H1 (cell line): ENCODE data around the gene TMEM106C. TPM values are rescaled to one million over a fixed set of nuclear protein-coding genes. Genes with fewer than 3 reads are reported as not detected.

Source experiments
- CTCF ChIA-PET: fragments of 300-600 bp; sonication (Branson Sonifier 250); formaldehyde crosslinking; loops from one replicate; lab custom pipeline; 2021; ENCODE audit not compliant: partially characterized antibody; lab: Charles Lee
- POLR2A ChIA-PET: fragments of 300-600 bp; sonication (Branson Sonifier 250); formaldehyde crosslinking; loops from one replicate; lab custom pipeline; 2021; ENCODE audit warnings: inconsistent platforms; ENCODE audit not compliant: partially characterized antibody; lab: Charles Lee
- DNase-seq, 2 experiments: peaks; one replicate each; pipeline versions ENCODE4 v3.0.0 to v3.0.0-alpha.2; 2010 to 2022; ENCODE audit warnings: low spot score in 2 of 2, low read depth in 1 of 2, mixed read lengths in 1 of 2
- FAIRE-seq: peaks from 2 replicates; lab custom pipeline; 2011; peaks lifted over from hg19 to GRCh38; lab: Jason Lieb, UNC
- H2AFZ ChIP-seq: 2 replicates; pipeline ENCODE4 v1.8.1; 2012; ENCODE audit warnings: low read length, inconsistent platforms
- H2AK5ac ChIP-seq: 2 replicates; pipeline ENCODE4 v1.6.1; 2013; ENCODE audit warnings: low read depth, low read length
- H2BK120ac ChIP-seq: replicated peaks from 2 replicates; pipeline ENCODE3; 2013; ENCODE audit warnings: low read depth, low read length, inconsistent platforms
- H2BK12ac ChIP-seq: 2 replicates; pipeline ENCODE4 v1.6.1; 2013; ENCODE audit warnings: low read depth, low read length
- H2BK15ac ChIP-seq: 2 replicates; pipeline ENCODE4 v1.6.1; 2013; ENCODE audit warnings: low read length
- H2BK20ac ChIP-seq: 2 replicates; pipeline ENCODE4 v1.6.1; 2013; ENCODE audit warnings: low read length
- H2BK5ac ChIP-seq: 2 replicates; pipeline ENCODE4 v1.6.1; 2013; ENCODE audit warnings: low read depth, low read length
- H3K14ac ChIP-seq: 2 replicates; pipeline ENCODE4 v1.6.1; 2013; ENCODE audit warnings: inconsistent platforms; ENCODE audit not compliant: insufficient read length
- H3K18ac ChIP-seq: 2 replicates; pipeline ENCODE4 v1.6.1; 2013; ENCODE audit warnings: low read length; ENCODE audit errors: extremely low read depth
- H3K23ac ChIP-seq: 2 replicates; pipeline ENCODE4 v1.6.1; 2013; ENCODE audit warnings: inconsistent platforms; ENCODE audit not compliant: insufficient read length
- H3K23me2 ChIP-seq: 2 replicates; pipeline ENCODE4 v1.6.1; 2013; ENCODE audit warnings: low read depth, low read length
- H3K27ac ChIP-seq: 2 replicates; pipeline ENCODE4 v1.6.1; 2011; ENCODE audit warnings: low read depth, low read length, inconsistent platforms
- H3K27me3 ChIP-seq, 4 experiments: replicated peaks in 1 of 4; 1 replicate in 1 of 4; 2 replicates in 3 of 4; pipeline versions ENCODE4 v1.6.1 to v1.8.1; 2011 to 2013; ENCODE audit warnings: low read length in 3 of 4, mild to moderate bottlenecking in 3 of 4, inconsistent platforms in 2 of 4, mixed read lengths in 2 of 4, moderate library complexity in 1 of 4; ENCODE audit not compliant: control insufficient read depth in 3 of 4, insufficient read depth in 3 of 4; ENCODE audit errors: extremely low read depth in 1 of 4
- H3K36me3 ChIP-seq, 4 experiments: 2 replicates each; pipeline versions ENCODE4 v1.6.1 to v1.8.1; 2011 to 2013; ENCODE audit warnings: mild to moderate bottlenecking in 4 of 4, low read length in 3 of 4, moderate library complexity in 2 of 4, control low read depth in 1 of 4, inconsistent platforms in 1 of 4; ENCODE audit not compliant: insufficient read depth in 4 of 4, control insufficient read depth in 2 of 4
- H3K4ac ChIP-seq: replicated peaks from 2 replicates; pipeline ENCODE3; 2013; ENCODE audit warnings: low read length, low read depth, mixed read lengths, inconsistent platforms; ENCODE audit not compliant: insufficient read length
- H3K4me1 ChIP-seq, 4 experiments: replicated peaks in 1 of 4; 1 replicate in 1 of 4; 2 replicates in 3 of 4; pipeline versions ENCODE4 v1.6.1 to v1.8.1; 2011 to 2013; ENCODE audit warnings: low read length in 3 of 4, inconsistent platforms in 2 of 4, mixed read lengths in 1 of 4; ENCODE audit not compliant: insufficient read depth in 4 of 4, control insufficient read depth in 3 of 4
- H3K4me2 ChIP-seq, 2 experiments: 2 replicates each; pipeline versions ENCODE4 v1.6.1 to v1.8.1; 2011 to 2013; ENCODE audit warnings: low read depth in 2 of 2, low read length in 2 of 2, control low read depth in 1 of 2, inconsistent platforms in 1 of 2, mild to moderate bottlenecking in 1 of 2; ENCODE audit not compliant: insufficient read depth in 1 of 2
- H3K4me3 ChIP-seq, 4 experiments: fragments of 200-600, 300-600 bp in 1 of 4; sonication (generic), shearing (Covaris generic), sonication (Bioruptor Twin) in 1 of 4; 2 replicates each; pipeline versions ENCODE4 v1.5.1 to v1.8.1; 2011 to 2016; ENCODE audit warnings: low read length in 4 of 4, low read depth in 3 of 4, control low read depth in 2 of 4, inconsistent platforms in 2 of 4, mild to moderate bottlenecking in 2 of 4, mixed read lengths in 1 of 4, moderate library complexity in 1 of 4; ENCODE audit not compliant: insufficient read depth in 2 of 4; ENCODE audit errors: extremely low read depth in 1 of 4
- H3K56ac ChIP-seq: replicated peaks from 2 replicates; pipeline ENCODE3; 2013; ENCODE audit warnings: low read depth, mild to moderate bottlenecking, mixed read lengths, low read length, inconsistent platforms; ENCODE audit not compliant: insufficient read length
- H3K79me1 ChIP-seq: 2 replicates; pipeline ENCODE4 v1.6.1; 2013; ENCODE audit warnings: low read depth, low read length, control low read depth
- H3K79me2 ChIP-seq, 2 experiments: 2 replicates each; pipeline versions ENCODE4 v1.6.1 to v1.8.1; 2012 to 2013; ENCODE audit warnings: low read length in 2 of 2, mild to moderate bottlenecking in 2 of 2, inconsistent platforms in 1 of 2; ENCODE audit not compliant: insufficient read depth in 2 of 2, control insufficient read depth in 1 of 2
- H3K9ac ChIP-seq, 4 experiments: replicated peaks in 1 of 4; 1 replicate in 1 of 4; 2 replicates in 3 of 4; pipeline versions ENCODE4 v1.6.1 to v1.8.1; 2011 to 2013; ENCODE audit warnings: low read depth in 3 of 4, low read length in 3 of 4, control low read depth in 2 of 4, mild to moderate bottlenecking in 2 of 4, moderate library complexity in 2 of 4, inconsistent platforms in 1 of 4; ENCODE audit errors: extremely low read depth in 1 of 4
- H3K9me3 ChIP-seq, 2 experiments: 2 replicates each; pipeline versions ENCODE4 v1.6.1 to v1.8.1; 2012 to 2013; ENCODE audit warnings: mild to moderate bottlenecking in 2 of 2, moderate library complexity in 2 of 2, control low read depth in 1 of 2, inconsistent platforms in 1 of 2, low read depth in 1 of 2, low read length in 1 of 2, mixed read lengths in 1 of 2; ENCODE audit not compliant: insufficient read depth in 2 of 2
- H4K20me1 ChIP-seq, 2 experiments: replicated peaks in 1 of 2; 2 replicates each; pipeline versions ENCODE3 to v1.8.1; 2011 to 2013; ENCODE audit warnings: inconsistent platforms in 2 of 2, low read length in 2 of 2, mild to moderate bottlenecking in 1 of 2; ENCODE audit not compliant: insufficient read depth in 2 of 2, control insufficient read depth in 1 of 2
- H4K5ac ChIP-seq: 2 replicates; pipeline ENCODE4 v1.6.1; 2013; ENCODE audit warnings: low read length, low read depth, mixed read lengths, inconsistent platforms; ENCODE audit not compliant: insufficient read length
- H4K8ac ChIP-seq: 2 replicates; pipeline ENCODE4 v1.8.0; 2013; ENCODE audit warnings: mild to moderate bottlenecking, moderate library complexity, low read length, inconsistent platforms; ENCODE audit not compliant: insufficient read depth; ENCODE audit errors: extremely low read depth
- H4K91ac ChIP-seq: replicated peaks from 2 replicates; pipeline ENCODE3; 2013; ENCODE audit warnings: low read length, mixed read lengths, inconsistent platforms; ENCODE audit not compliant: insufficient read length
- BACH1 ChIP-seq: IDR thresholded peaks from 2 replicates; pipeline ENCODE4 v1.6.1; 2012; ENCODE audit warnings: low read length, improper control_type of control experiment
- CHD2 ChIP-seq: IDR thresholded peaks from 2 replicates; pipeline ENCODE4 v1.6.1; 2012; ENCODE audit warnings: low read length, improper control_type of control experiment
- HDAC6 ChIP-seq: IDR thresholded peaks from one replicate; pipeline ENCODE4 v1.7.1; 2012; ENCODE audit warnings: low read depth, mild to moderate bottlenecking, inconsistent platforms, low read length, moderate library complexity
- SIX5 ChIP-seq: IDR thresholded peaks from 2 replicates; pipeline ENCODE4 v1.6.1; 2011; ENCODE audit warnings: mild to moderate bottlenecking, low read depth, low read length
- USF2 ChIP-seq: IDR thresholded peaks from 2 replicates; pipeline ENCODE4 v1.6.1; 2011; ENCODE audit warnings: low read length, improper control_type of control experiment
- WGBS, 2 experiments: shearing (Covaris generic) in 1 of 2; methylation state at CpG; one replicate each; pipeline versions ENCODE4 v1.1.6 to v1.1.7; 2013 to 2015; ENCODE audit warnings: low lambda C conversion rate in 2 of 2, mixed read lengths in 2 of 2, inconsistent platforms in 1 of 2, low coverage in 1 of 2, missing lambda C conversion rate in 1 of 2; ENCODE audit not compliant: insufficient replicate concordance in 2 of 2, insufficient coverage in 1 of 2, insufficient read length in 1 of 2; ENCODE audit errors: extremely low coverage in 1 of 2, missing lambda C conversion rate in 1 of 2; 5-methylcytosine and 5-hydroxymethylcytosine counted together
- polyA plus RNA-seq, 7 experiments: library from polyadenylated mRNA; depleted of rRNA in 3 of 7; stranded (reverse) in 5 of 7; unstranded in 2 of 7; fragments of >200 nt in 5 of 7; fragments of 200-250 nt in 2 of 7; gene quantifications; 1 replicate in 5 of 7; 2 replicates in 1 of 7; 4 replicates in 1 of 7; pipeline versions ENCODE4 v1.2.1 to v1.2.3, GENCODE V29; 2011 to 2013; ENCODE audit warnings: missing spikeins in 2 of 7, mixed read lengths in 2 of 7
- total RNA-seq: library from RNA; stranded (reverse); fragmentation: NEBNext Ultra II Directional; extraction: Animal tissue kit (Norgen Biotek cat#: 25700); gene quantifications from 2 replicates; pipeline ENCODE4 v1.2.1, GENCODE V29; 2021

The TMEM106C gene
- total and polyA plus RNA-seq, 2 of the 8 experiments (the other 6 are each of a cell fraction or from before 2014, with no cell fraction given): 36.6 to 45.3 TPM

DNA sequence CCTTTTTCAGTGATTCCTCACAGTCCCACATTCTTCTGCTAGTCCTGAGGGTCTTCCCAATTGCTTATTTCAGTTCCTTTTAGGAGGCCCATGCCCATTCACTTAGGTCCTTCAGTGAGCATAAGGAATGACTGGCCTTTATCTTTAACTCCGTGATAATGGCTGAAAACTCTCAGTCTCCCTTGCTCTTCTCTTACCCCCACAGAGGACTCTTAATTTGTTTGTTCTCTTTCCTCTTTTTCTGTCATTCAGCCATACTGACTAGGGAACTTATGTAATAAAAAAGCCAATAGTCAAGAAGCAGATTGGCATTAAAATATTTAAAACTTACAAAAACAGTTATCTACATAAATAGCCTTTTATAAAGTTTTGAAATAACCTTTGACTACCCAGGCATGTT, 41.5 kb upstream of the TMEM106C start:
- Histone ChIP-seq H3K4me1 (no peaks in the 10 kb centered on the region), H4K91ac (no peak overlapping the region), H3K79me1 (no peaks in the 10 kb centered on the region), H4K5ac (no peak overlapping the region), H2AFZ (no peak overlapping the region), H3K27me3 (peaks cover 0 to 2% (median under 1%) of the 10 kb centered on the region in 4 experiments; a peak in 4 of 7 replicates), H3K14ac (no peak overlapping the region), H3K9me3 (no peaks in the 10 kb centered on the region), H4K20me1 (no peaks in the 10 kb centered on the region), H2BK12ac (no peak overlapping the region), H3K23me2 (no peaks in the 10 kb centered on the region), H3K4me3 (no peak overlapping the region), H3K9ac (no peak overlapping the region), H3K56ac (no peak overlapping the region), H3K27ac (no peak overlapping the region), H2BK5ac (no peak overlapping the region), H2AK5ac (no peak overlapping the region), H3K18ac (no peak overlapping the region), H3K23ac (no peak overlapping the region), H2BK120ac (no peak overlapping the region), H4K8ac (no peak overlapping the region), H3K4ac (no peak overlapping the region), H3K36me3 (no peaks in the 10 kb centered on the region), H3K4me2 (no peak overlapping the region), H2BK20ac (no peak overlapping the region), H3K79me2 (no peaks in the 10 kb centered on the region), H2BK15ac (no peak overlapping the region)
- DNase-seq (no peak), FAIRE-seq (no peak)
- TF ChIP-seq SIX5 (no peak), BACH1 (no peak), USF2 (no peak), CHD2 (no peak), HDAC6 (no peak)
- CTCF ChIA-PET: interaction anchor here (0.9 to 1.8 kb wide), 2 partner anchors 8 to 63 kb away, joined by 3 to 5 read pairs; no protein-coding TSS in a partner anchor
- WGBS, 2 experiments: 71% methylated on average over 1 of the region's 1 CpG; no CpG with 5 or more reads in 1 of the 2 experiments
- POLR2A ChIA-PET: no interaction called here
